ENCODE measurements around the gene GATA6. TPM values are rescaled to one million over a fixed set of nuclear protein-coding genes. Genes with fewer than 3 reads are reported as not detected.

GATA6 gene
- total and polyA plus RNA-seq, 10 of the 15 experiments (the other 5 are each of a cell fraction or from before 2014, with no cell fraction given) = 0.04 to 0.05 TPM; not detected in 8

DNA sequence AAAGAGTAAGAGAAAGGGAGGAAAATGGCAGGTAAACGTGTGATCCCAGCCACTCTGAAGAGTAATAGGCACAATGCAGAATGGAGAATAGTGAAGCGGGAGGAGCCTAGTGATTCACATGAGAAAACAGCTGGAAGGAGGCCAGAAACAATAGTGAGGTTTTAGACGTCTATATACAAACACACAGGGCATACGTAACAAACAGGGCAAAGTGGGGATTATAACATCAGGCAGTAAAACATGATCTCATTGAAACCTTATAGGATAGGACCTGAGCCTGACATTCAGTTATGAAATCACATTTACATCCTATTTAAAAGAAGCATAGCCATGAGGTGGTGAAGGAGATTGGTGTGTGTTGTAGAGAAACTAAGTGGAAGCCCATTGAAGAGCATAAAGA is 33.0 kb upstream of the GATA6 start (continued):
- TF ChIP-seq CUX1 (IDR thresholded peaks at IDR 0.05; ENCODE audit: insufficient replicate concordance, low read depth, low read length) (no peak), ZNF687 (IDR thresholded peaks at IDR 0.05) (no peak), E2F4 (IDR thresholded peaks at IDR 0.05; ENCODE audit: low read depth, low read length) (no peak), POLR2AphosphoS2 (IDR thresholded peaks at IDR 0.05; ENCODE audit: low read depth, low read length) (no peak), YBX1 (IDR thresholded peaks at IDR 0.05) (no peak), SREBF2 (IDR thresholded peaks at IDR 0.05; ENCODE audit: low read length) (no peak), NR2C2 (IDR thresholded peaks at IDR 0.05; ENCODE audit: borderline replicate concordance, control insufficient read depth, insufficient read length, low read depth) (no peak), CHD2 (IDR thresholded peaks at IDR 0.05; ENCODE audit: borderline replicate concordance, low read depth, low read length) (no peak), IRF4 (IDR thresholded peaks at IDR 0.05; ENCODE audit: low read depth, low read length) (no peak), NFYA (IDR thresholded peaks at IDR 0.05; ENCODE audit: borderline replicate concordance, low read depth, low read length) (no peak), CBX5 (IDR thresholded peaks at IDR 0.05; ENCODE audit: low read depth) (no peak)
- TF ChIP-seq, protein P1, sequence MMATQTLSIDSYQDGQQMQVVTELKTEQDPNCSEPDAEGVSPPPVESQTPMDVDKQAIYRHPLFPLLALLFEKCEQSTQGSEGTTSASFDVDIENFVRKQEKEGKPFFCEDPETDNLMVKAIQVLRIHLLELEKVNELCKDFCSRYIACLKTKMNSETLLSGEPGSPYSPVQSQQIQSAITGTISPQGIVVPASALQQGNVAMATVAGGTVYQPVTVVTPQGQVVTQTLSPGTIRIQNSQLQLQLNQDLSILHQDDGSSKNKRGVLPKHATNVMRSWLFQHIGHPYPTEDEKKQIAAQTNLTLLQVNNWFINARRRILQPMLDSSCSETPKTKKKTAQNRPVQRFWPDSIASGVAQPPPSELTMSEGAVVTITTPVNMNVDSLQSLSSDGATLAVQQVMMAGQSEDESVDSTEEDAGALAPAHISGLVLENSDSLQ (IDR thresholded peaks at IDR 0.05) = no peak
- TF ChIP-seq, protein P2, sequence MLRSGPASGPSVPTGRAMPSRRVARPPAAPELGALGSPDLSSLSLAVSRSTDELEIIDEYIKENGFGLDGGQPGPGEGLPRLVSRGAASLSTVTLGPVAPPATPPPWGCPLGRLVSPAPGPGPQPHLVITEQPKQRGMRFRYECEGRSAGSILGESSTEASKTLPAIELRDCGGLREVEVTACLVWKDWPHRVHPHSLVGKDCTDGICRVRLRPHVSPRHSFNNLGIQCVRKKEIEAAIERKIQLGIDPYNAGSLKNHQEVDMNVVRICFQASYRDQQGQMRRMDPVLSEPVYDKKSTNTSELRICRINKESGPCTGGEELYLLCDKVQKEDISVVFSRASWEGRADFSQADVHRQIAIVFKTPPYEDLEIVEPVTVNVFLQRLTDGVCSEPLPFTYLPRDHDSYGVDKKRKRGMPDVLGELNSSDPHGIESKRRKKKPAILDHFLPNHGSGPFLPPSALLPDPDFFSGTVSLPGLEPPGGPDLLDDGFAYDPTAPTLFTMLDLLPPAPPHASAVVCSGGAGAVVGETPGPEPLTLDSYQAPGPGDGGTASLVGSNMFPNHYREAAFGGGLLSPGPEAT (IDR thresholded peaks at IDR 0.05; ENCODE audit: low read depth) = no peak

Measured in GM12878 (cell line).